ENCODE measurements around the gene AMMECR1.
"Not testable (repeated sequence)": the region's sequence is repeated elsewhere in the genome, so short reads cannot be mapped to it uniquely, and the experiment has no call there.

The AMMECR1 gene

GRCh38 chrX:110241816-110242215 is 76.1 kb downstream of the AMMECR1 start:
- Histone ChIP-seq H3K4me3 (ENCODE audit: low read length) (no peak overlapping the region), H4K20me1 (ENCODE audit: insufficient read depth, low read length) (no peaks in the 10 kb centered on the region), H3K36me3 (replicated peaks; ENCODE audit: insufficient read depth, low read length) (no peaks in the 10 kb centered on the region), H3K9me3 (replicated peaks; ENCODE audit: insufficient read depth, low read length) (no peaks in the 10 kb centered on the region), H3K27ac (ENCODE audit: low read length) (no peak overlapping the region), H3K9me2 (replicated peaks; ENCODE audit: insufficient read depth, low read length) (no peaks in the 10 kb centered on the region), H3K9ac (ENCODE audit: low read length) (no peak overlapping the region), H3F3A (ENCODE audit: insufficient read depth, low read length) (no peaks in the 10 kb centered on the region), H3K4me1 (ENCODE audit: low read length) (peaks cover 13% of the 10 kb centered on the region), H3K27me3 (replicated peaks; ENCODE audit: insufficient read depth, low read length) (no peaks in the 10 kb centered on the region), H3K79me2 (ENCODE audit: low read length) (peaks cover 46% of the 10 kb centered on the region), H3K4me2 (ENCODE audit: low read depth, low read length) (no peak overlapping the region), H2AFZ (ENCODE audit: low read length) (no peak overlapping the region)
- TF ChIP-seq, protein P1, sequence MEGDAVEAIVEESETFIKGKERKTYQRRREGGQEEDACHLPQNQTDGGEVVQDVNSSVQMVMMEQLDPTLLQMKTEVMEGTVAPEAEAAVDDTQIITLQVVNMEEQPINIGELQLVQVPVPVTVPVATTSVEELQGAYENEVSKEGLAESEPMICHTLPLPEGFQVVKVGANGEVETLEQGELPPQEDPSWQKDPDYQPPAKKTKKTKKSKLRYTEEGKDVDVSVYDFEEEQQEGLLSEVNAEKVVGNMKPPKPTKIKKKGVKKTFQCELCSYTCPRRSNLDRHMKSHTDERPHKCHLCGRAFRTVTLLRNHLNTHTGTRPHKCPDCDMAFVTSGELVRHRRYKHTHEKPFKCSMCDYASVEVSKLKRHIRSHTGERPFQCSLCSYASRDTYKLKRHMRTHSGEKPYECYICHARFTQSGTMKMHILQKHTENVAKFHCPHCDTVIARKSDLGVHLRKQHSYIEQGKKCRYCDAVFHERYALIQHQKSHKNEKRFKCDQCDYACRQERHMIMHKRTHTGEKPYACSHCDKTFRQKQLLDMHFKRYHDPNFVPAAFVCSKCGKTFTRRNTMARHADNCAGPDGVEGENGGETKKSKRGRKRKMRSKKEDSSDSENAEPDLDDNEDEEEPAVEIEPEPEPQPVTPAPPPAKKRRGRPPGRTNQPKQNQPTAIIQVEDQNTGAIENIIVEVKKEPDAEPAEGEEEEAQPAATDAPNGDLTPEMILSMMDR (IDR thresholded peaks at IDR 0.05; ENCODE audit: low read length): no peak
- no peak for TF ChIP-seq EZH2phosphoT487 (IDR thresholded peaks at IDR 0.05; ENCODE audit: low read length)
- no peak for TF ChIP-seq EZH2 (optimal IDR thresholded peaks at IDR 0.05; ENCODE audit: low read depth, low read length)
- no peak for DNase-seq

DNA sequence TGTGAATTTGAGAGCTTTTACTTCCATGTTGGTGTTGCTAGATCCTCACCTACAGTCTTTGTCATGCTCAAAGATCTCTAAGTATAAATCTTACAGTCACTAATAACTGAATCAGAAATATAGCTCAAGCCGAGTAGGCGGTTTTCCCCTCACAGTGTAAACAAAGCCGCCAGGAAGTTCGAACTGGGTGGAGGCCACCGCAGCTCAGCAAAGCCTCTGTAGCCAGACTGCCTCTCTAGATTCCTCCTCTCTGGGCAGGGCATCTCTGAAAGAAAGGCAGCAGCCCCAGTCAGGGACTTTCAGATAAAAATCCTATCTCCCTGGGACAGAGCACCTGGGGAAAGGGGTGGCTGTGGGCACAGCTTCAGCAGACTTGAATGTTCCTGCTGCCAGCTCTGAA is 79.6 kb downstream of the AMMECR1 start:
- H3K36me3 ChIP-seq (replicated peaks; ENCODE audit: insufficient read depth, low read length); H3K27me3 ChIP-seq (replicated peaks; ENCODE audit: insufficient read depth, low read length): not testable (repeated sequence)
- peak overlapping the region; percentile 8; the same call in 1 of the 2 replicates for H3K4me2 ChIP-seq (ENCODE audit: low read depth, low read length)

DNA sequence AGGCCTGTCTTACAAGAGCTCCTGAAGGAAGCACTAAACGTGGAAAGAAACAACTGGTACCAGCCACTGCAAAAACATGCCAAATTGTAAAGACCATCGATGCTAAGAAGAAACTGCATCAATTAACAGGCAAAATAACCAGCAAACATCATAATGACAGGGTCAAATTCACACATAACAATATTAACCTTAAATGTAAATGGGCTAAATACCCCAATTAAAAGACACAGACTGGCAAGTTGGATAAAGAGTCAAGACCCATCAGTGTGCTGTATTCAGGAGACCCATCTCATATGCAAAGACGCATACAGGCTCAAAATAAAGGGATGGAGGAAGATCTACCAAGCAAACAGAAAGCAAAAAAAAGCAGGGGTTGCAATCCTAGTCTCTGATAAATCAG is 86.4 kb downstream of the AMMECR1 start:
- H3K9me3 ChIP-seq (replicated peaks; ENCODE audit: insufficient read depth, low read length); H3K4me2 ChIP-seq (ENCODE audit: low read depth, low read length); H3K27me3 ChIP-seq (replicated peaks; ENCODE audit: insufficient read depth, low read length); H2AFZ ChIP-seq (ENCODE audit: low read length); H3K27ac ChIP-seq (ENCODE audit: low read length); H3K4me3 ChIP-seq (ENCODE audit: low read length); H3K36me3 ChIP-seq (replicated peaks; ENCODE audit: insufficient read depth, low read length); H3F3A ChIP-seq (ENCODE audit: insufficient read depth, low read length); H3K4me1 ChIP-seq (ENCODE audit: low read length); H3K9me2 ChIP-seq (replicated peaks; ENCODE audit: insufficient read depth, low read length); DNase-seq; H4K20me1 ChIP-seq (ENCODE audit: insufficient read depth, low read length); H3K9ac ChIP-seq (ENCODE audit: low read length): not testable (repeated sequence)
- H3K79me2 ChIP-seq (ENCODE audit: low read length): peaks cover 25% of the 10 kb centered on the region

More for the DNA sequence above, 79.6 kb downstream of the AMMECR1 start:
- Histone ChIP-seq H3K27ac (ENCODE audit: low read length) (peak overlapping the region; percentile 25; the same call in 1 of the 2 replicates), H3K79me2 (ENCODE audit: low read length) (peaks cover 39% of the 10 kb centered on the region)
- not testable (repeated sequence) for H3K4me3 ChIP-seq (ENCODE audit: low read length); H3K4me1 ChIP-seq (ENCODE audit: low read length); H2AFZ ChIP-seq (ENCODE audit: low read length); H3K9me2 ChIP-seq (replicated peaks; ENCODE audit: insufficient read depth, low read length); H3K9me3 ChIP-seq (replicated peaks; ENCODE audit: insufficient read depth, low read length); H4K20me1 ChIP-seq (ENCODE audit: insufficient read depth, low read length); H3K9ac ChIP-seq (ENCODE audit: low read length); H3F3A ChIP-seq (ENCODE audit: insufficient read depth, low read length)
- peak; percentile 66 for DNase-seq

DNA sequence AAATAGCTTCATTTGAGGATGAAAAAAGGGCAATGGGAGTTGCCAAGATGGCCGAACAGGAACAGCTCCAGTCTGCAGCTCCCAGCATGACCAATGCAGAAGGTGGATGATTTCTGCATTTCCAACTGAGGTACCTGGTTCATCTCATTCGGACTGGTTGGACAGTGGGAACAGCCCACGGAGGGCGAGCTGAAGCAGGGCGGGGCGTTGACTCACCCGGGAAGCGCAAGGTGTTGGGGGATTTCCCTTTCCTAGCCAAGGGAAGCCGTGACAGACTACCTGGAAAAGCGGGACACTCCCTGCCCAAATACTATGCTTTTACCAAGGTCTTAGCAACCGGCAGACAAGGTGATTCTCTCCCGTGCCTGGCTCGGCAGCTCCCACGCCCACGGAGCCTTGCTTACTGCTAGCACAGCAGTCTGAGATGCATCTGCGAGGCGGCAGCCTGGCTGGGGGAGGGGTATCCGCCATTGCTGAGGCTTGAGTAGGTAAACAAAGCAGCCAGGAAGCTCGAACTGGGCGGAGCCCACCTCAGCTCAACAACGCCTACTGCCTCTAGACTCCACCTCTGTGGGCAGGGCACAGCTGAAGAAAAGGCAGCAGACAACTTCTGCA is 88.3 kb downstream of the AMMECR1 start:
- not testable (repeated sequence) for H3K36me3 ChIP-seq (replicated peaks; ENCODE audit: insufficient read depth, low read length); H3K4me1 ChIP-seq (ENCODE audit: low read length); H3F3A ChIP-seq (ENCODE audit: insufficient read depth, low read length); H3K27me3 ChIP-seq (replicated peaks; ENCODE audit: insufficient read depth, low read length); H3K27ac ChIP-seq (ENCODE audit: low read length); H3K9me3 ChIP-seq (replicated peaks; ENCODE audit: insufficient read depth, low read length); H4K20me1 ChIP-seq (ENCODE audit: insufficient read depth, low read length); H3K9me2 ChIP-seq (replicated peaks; ENCODE audit: insufficient read depth, low read length)
- Histone ChIP-seq H2AFZ (ENCODE audit: low read length) (peak overlapping the region; percentile 45), H3K9ac (ENCODE audit: low read length) (peak overlapping the region; percentile 25; the same call in 1 of the 2 replicates), H3K4me2 (ENCODE audit: low read depth, low read length) (peak overlapping the region; percentile 37; the same call in 1 of the 2 replicates), H3K4me3 (ENCODE audit: low read length) (peak overlapping the region; percentile 50; the same call in 1 of the 2 replicates), H3K79me2 (ENCODE audit: low read length) (peaks cover 16% of the 10 kb centered on the region; the same call in 1 of the 2 replicates)
- DNase-seq: peak; percentile 64

- Histone ChIP-seq H3K27ac (ENCODE audit: low read length) (no peak overlapping the region), H3K36me3 (replicated peaks; ENCODE audit: insufficient read depth, low read length) (no peaks in the 10 kb centered on the region), H3K4me2 (ENCODE audit: low read depth, low read length) (no peak overlapping the region), H3K9me3 (replicated peaks; ENCODE audit: insufficient read depth, low read length) (no peaks in the 10 kb centered on the region), H3K9me2 (replicated peaks; ENCODE audit: insufficient read depth, low read length) (no peaks in the 10 kb centered on the region), H4K20me1 (ENCODE audit: insufficient read depth, low read length) (no peaks in the 10 kb centered on the region), H2AFZ (ENCODE audit: low read length) (no peak overlapping the region), H3K9ac (ENCODE audit: low read length) (no peak overlapping the region), H3K4me3 (ENCODE audit: low read length) (no peak overlapping the region), H3F3A (ENCODE audit: insufficient read depth, low read length) (peaks cover 4% of the 10 kb centered on the region; the same call in 1 of the 2 replicates), H3K79me2 (ENCODE audit: low read length) (peaks cover 16% of the 10 kb centered on the region; the same call in 1 of the 2 replicates), H3K27me3 (replicated peaks; ENCODE audit: insufficient read depth, low read length) (no peaks in the 10 kb centered on the region), H3K4me1 (ENCODE audit: low read length) (0 out of 2 replicates have a peak, but pooled peaks cover 3% of the 10 kb centered on the region)
- DNase-seq: no peak
- TF ChIP-seq EZH2 (optimal IDR thresholded peaks at IDR 0.05; ENCODE audit: low read depth, low read length) (no peak), EZH2phosphoT487 (IDR thresholded peaks at IDR 0.05; ENCODE audit: low read length) (no peak)
- TF ChIP-seq, protein P1 (IDR thresholded peaks at IDR 0.05; ENCODE audit: low read length): no peak
Measured at GRCh38 chrX:110228453-110228852, 89.4 kb downstream of the AMMECR1 start.

Measured in MM.1S (cell line).